Colonic mucosa (tissue), 4 donors: ENCODE measurements around the gene MAGEC2. TPM values are rescaled to one million over a fixed set of nuclear protein-coding genes. Genes with fewer than 3 reads are reported as not detected.

Experiments
- DNase-seq: peaks from one replicate; pipeline ENCODE4 v3.0.0-alpha.2; 2020
- H3K27ac ChIP-seq: fragments of 200-600 bp; one replicate; pipeline ENCODE4 v1.8.0; 2021
- H3K27me3 ChIP-seq: fragments of 200-600 bp; one replicate; pipeline ENCODE4 v1.8.0; 2021
- H3K36me3 ChIP-seq: fragments of 200-600 bp; one replicate; pipeline ENCODE4 v1.8.0; 2021
- H3K4me1 ChIP-seq: fragments of 200-600 bp; one replicate; pipeline ENCODE4 v1.8.0; 2021; ENCODE audit warnings: mild to moderate bottlenecking
- H3K4me3 ChIP-seq: fragments of 200-600 bp; one replicate; pipeline ENCODE4 v1.8.0; 2021
- H3K9ac ChIP-seq, 2 donors: one replicate each; pipeline ENCODE4 v1.7.0; 2013; ENCODE audit warnings: control low read depth in 2 of 2, low read depth in 2 of 2, low read length in 2 of 2
- H3K9me3 ChIP-seq: fragments of 200-600 bp; one replicate; pipeline ENCODE4 v1.8.0; 2021
- CTCF ChIP-seq: fragments of 200-600 bp; IDR thresholded peaks from one replicate; pipeline ENCODE4 v1.8.0; 2022; ENCODE audit warnings: antibody characterized with exemption, mild to moderate bottlenecking
- intact Hi-C: fragments of 100-400 bp; cut with DNase I; formaldehyde crosslinking; loops from one replicate; pipeline ENCODE4 v1.14.1; 2022
- total RNA-seq, 2 donors: library from RNA; stranded (reverse); fragmentation: NEBNext Ultra II Directional in 1 of 2; extraction: Animal tissue kit (Norgen Biotek cat#: 25700) in 1 of 2; gene quantifications; one replicate each; pipeline ENCODE4 v1.2.1, GENCODE V29; 2021
- donor health status: healthy.
- donor health status: DM: no; HTN: no; CAD: no.
- donor health status: DM: no; HTN: no; CAD: no.

MAGEC2 gene
- total RNA-seq, 2 donors from 2014 or later, result 0.17 TPM; not detected in 1

- no peak overlapping the region for H3K4me3 ChIP-seq
- H3K9ac ChIP-seq, result no peak overlapping the region
- DNase-seq, result no peak
- no peaks in the 10 kb centered on the region for H3K27me3 ChIP-seq
- intact Hi-C loops, result no loop called here
- no peak overlapping the region for H3K27ac ChIP-seq
- no peaks in the 10 kb centered on the region for H3K9me3 ChIP-seq
- H3K4me1 ChIP-seq, result no peaks in the 10 kb centered on the region
- H3K36me3 ChIP-seq, result no peaks in the 10 kb centered on the region
- no peak for TF ChIP-seq CTCF
These were observed 20.1 kb downstream of the MAGEC2 start for GRCh38 chrX:142184756-142185602.

- Histone ChIP-seq H3K27me3 (no peaks in the 10 kb centered on the region), H3K4me1 (no peaks in the 10 kb centered on the region), H3K36me3 (no peaks in the 10 kb centered on the region), H3K9ac (no peak overlapping the region), H3K9me3 (no peaks in the 10 kb centered on the region), H3K27ac (no peak overlapping the region), H3K4me3 (no peak overlapping the region)
- intact Hi-C loops, result no loop called here
- DNase-seq, result no peak
- no peak for TF ChIP-seq CTCF
These were observed 48.5 kb downstream of the MAGEC2 start for GRCh38 chrX:142156567-142156966.
